Chondrocyte (in vitro differentiated cells): Measurements from ENCODE around the gene HRK. TPM values are rescaled to one million over a fixed set of nuclear protein-coding genes. Genes with fewer than 3 reads are reported as not detected.
"Not testable (repeated sequence)": the region's sequence is repeated elsewhere in the genome, so short reads cannot be mapped to it uniquely, and the experiment has no call there.

Experiments used
- DNase-seq: peaks from one replicate; pipeline ENCODE4 v3.0.0; 2021; ENCODE audit warnings: mixed read lengths, low spot score
- H3K27ac Mint-ChIP-seq: one replicate; pipeline ENCODE4 v1.8.0; 2021; ENCODE audit warnings: mild to moderate bottlenecking, moderate library complexity, mixed read lengths; ENCODE audit not compliant: unreplicated experiment
- H3K27me3 Mint-ChIP-seq: 2 replicates; pipeline ENCODE4 v1.8.0; 2021; ENCODE audit warnings: low read depth, mixed read lengths
- H3K36me3 Mint-ChIP-seq: 2 replicates; pipeline ENCODE4 v1.8.0; 2021; ENCODE audit warnings: low read depth, mixed read lengths
- H3K4me1 Mint-ChIP-seq: 2 replicates; pipeline ENCODE4 v1.8.0; 2021; ENCODE audit warnings: low read depth, mild to moderate bottlenecking, mixed read lengths
- H3K4me3 Mint-ChIP-seq: one replicate; pipeline ENCODE4 v1.8.0; 2021; ENCODE audit warnings: mild to moderate bottlenecking, moderate library complexity, mixed read lengths; ENCODE audit not compliant: unreplicated experiment
- H3K9me3 Mint-ChIP-seq: 2 replicates; pipeline ENCODE4 v1.8.0; 2021; ENCODE audit warnings: low read depth, mixed read lengths
- CTCF ChIP-seq: fragments of 200-600 bp; sonication (generic); IDR thresholded peaks from 2 replicates; pipeline ENCODE4 v1.5.0; 2021; ENCODE audit warnings: antibody characterized with exemption, mild to moderate bottlenecking, moderate library complexity
- total RNA-seq: library from RNA; stranded (reverse); gene quantifications from 3 replicates; pipeline ENCODE4 v1.2.1, GENCODE V29; 2021

Gene HRK
- total RNA-seq, 1 donor from 2014 or later, result 0.80 TPM

GRCh38 chr12:116820064-116820656 lies 61.1 kb downstream of the HRK start:
- no peak for DNase-seq
- Mint-ChIP-seq H3K36me3 (peaks cover 3% of the 10 kb centered on the region), H3K9me3 (peaks cover 4% of the 10 kb centered on the region), H3K27ac (peak overlapping the region; percentile 52), H3K4me1 (peaks cover 17% of the 10 kb centered on the region), H3K27me3 (no peaks in the 10 kb centered on the region), H3K4me3 (peak overlapping the region; percentile 31)
- TF ChIP-seq CTCF, result no peak

- peak; percentile 93 for DNase-seq
- peak; percentile 11 for TF ChIP-seq CTCF
- no peaks in the 10 kb centered on the region for H3K9me3 Mint-ChIP-seq
- H3K36me3 Mint-ChIP-seq, result peaks cover 2% of the 10 kb centered on the region
- peak overlapping the region; percentile 96 for H3K4me3 Mint-ChIP-seq
- peaks cover 17% of the 10 kb centered on the region for H3K4me1 Mint-ChIP-seq
- H3K27ac Mint-ChIP-seq, result peak overlapping the region; percentile 99
- no peaks in the 10 kb centered on the region for H3K27me3 Mint-ChIP-seq
Measured at GRCh38 chr12:116818948-116819832, 62.1 kb downstream of the HRK start.

GRCh38 chr12:116818341-116818856 lies 62.8 kb downstream of the HRK start:
- no peak for TF ChIP-seq CTCF
- Mint-ChIP-seq H3K4me3 (peak overlapping the region; percentile 96), H3K36me3 (no peaks in the 10 kb centered on the region), H3K9me3 (no peaks in the 10 kb centered on the region), H3K4me1 (peaks cover 17% of the 10 kb centered on the region), H3K27me3 (no peaks in the 10 kb centered on the region), H3K27ac (peak overlapping the region; percentile 99)
- no peak for DNase-seq

- peaks cover 14% of the 10 kb centered on the region for H3K4me1 Mint-ChIP-seq
- not testable (repeated sequence) for H3K36me3 Mint-ChIP-seq, H3K4me3 Mint-ChIP-seq, H3K27ac Mint-ChIP-seq, H3K27me3 Mint-ChIP-seq, H3K9me3 Mint-ChIP-seq, DNase-seq
Measured at GRCh38 chr12:116814766-116815165, 66.5 kb downstream of the HRK start.

- Mint-ChIP-seq H3K9me3 (no peaks in the 10 kb centered on the region), H3K36me3 (no peaks in the 10 kb centered on the region), H3K4me1 (peaks cover 6% of the 10 kb centered on the region), H3K27me3 (no peaks in the 10 kb centered on the region), H3K27ac (no peak overlapping the region), H3K4me3 (no peak overlapping the region)
- no peak for TF ChIP-seq CTCF
- no peak for DNase-seq
Measured at GRCh38 chr12:116813271-116814041, 67.8 kb downstream of the HRK start.
